Natural killer cell treated with Interleukin-12 subunit alpha and Interleukin-12 subunit beta and Interleukin-15 and Interleukin-18, amount 100 ng/mL, for 72 hours (primary cell): ENCODE data around the gene DOCK1. TPM values are rescaled to one million over a fixed set of nuclear protein-coding genes. Genes with fewer than 3 reads are reported as not detected.

Experiments
- ATAC-seq, 2 donors: fragments of 150-1000 bp; cut with Tn5 transposase in 1 of 2; sonication (Bioruptor Pico), chemical (Tn5 transposase) in 1 of 2; 2 replicates each; pipeline ENCODE4 v1.10.0; 2021
- DNase-seq: peaks from one replicate; pipeline ENCODE4 v3.0.0; 2022; ENCODE audit warnings: low spot score
- H3K27ac Mint-ChIP-seq, 2 donors: 1 replicate in 1 of 2; 2 replicates in 1 of 2; pipeline ENCODE4 v1.8.0; 2022; ENCODE audit warnings: mixed read lengths in 2 of 2, mild to moderate bottlenecking in 1 of 2, moderate library complexity in 1 of 2
- H3K27me3 Mint-ChIP-seq, 2 donors: 1 replicate in 1 of 2; 2 replicates in 1 of 2; pipeline ENCODE4 v1.8.0; 2022; ENCODE audit warnings: mixed read lengths in 2 of 2
- H3K36me3 Mint-ChIP-seq: one replicate; pipeline ENCODE4 v1.8.0; 2022; ENCODE audit warnings: mixed read lengths
- H3K4me1 Mint-ChIP-seq, 2 donors: 1 replicate in 1 of 2; 2 replicates in 1 of 2; pipeline ENCODE4 v1.8.0; 2022; ENCODE audit warnings: low read depth in 2 of 2, mixed read lengths in 2 of 2, mild to moderate bottlenecking in 1 of 2
- H3K4me3 Mint-ChIP-seq: one replicate; pipeline ENCODE4 v1.8.0; 2022; ENCODE audit warnings: mixed read lengths
- H3K9me3 Mint-ChIP-seq: 2 replicates; pipeline ENCODE4 v1.8.0; 2022; ENCODE audit warnings: mixed read lengths
- total RNA-seq, 2 donors: library from RNA; stranded (reverse); gene quantifications; one replicate each; pipeline ENCODE4 v1.2.3, GENCODE V29; 2022

Gene DOCK1
- total RNA-seq, 2 donors from 2014 or later = 0.28 to 1.3 TPM

- no peak for ATAC-seq
- Mint-ChIP-seq H3K9me3 (no peaks in the 10 kb centered on the region), H3K36me3 (no peaks in the 10 kb centered on the region), H3K27ac (no peak overlapping the region), H3K4me1 (no peaks in the 10 kb centered on the region), H3K4me3 (no peak overlapping the region), H3K27me3 (peaks cover 17 to 29% of the 10 kb centered on the region in 2 donors)
- DNase-seq = no peak
These were observed 251.9 kb downstream of the DOCK1 start for GRCh38 chr10:127157089-127157488.

DNA sequence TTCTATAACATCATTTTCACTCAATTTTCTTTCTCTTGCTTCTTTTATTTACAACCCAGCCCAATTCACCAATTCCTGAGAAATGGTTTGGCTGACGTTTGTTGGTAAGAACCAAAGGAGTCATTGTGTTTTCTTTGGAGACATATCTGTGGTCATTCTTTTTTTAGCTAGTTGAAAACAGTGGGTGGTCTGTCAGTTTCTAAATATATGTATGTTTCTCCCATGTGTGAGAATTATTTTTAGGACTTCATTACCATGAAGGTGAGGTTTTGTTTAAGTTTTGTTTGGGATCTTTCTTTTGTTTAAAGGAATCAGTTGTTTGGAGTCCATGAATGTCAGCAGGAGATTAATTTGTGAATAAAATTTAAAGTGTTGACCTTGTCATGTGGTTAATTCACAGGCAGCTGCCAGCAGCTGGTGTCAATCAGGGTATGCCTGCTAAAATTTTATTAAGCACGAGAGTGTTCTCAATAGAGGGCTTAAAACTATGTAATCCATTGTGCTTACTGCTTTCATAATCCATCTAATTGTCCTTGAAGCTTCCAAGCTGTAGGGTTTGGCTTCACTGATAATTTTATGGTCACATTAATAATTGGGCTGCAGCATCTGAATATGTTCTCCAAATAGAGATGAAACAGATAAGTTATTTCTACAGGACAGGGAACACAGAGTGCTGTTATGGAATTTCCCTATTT lies 252.4 kb downstream of the DOCK1 start:
- Mint-ChIP-seq H3K9me3 (no peaks in the 10 kb centered on the region), H3K27ac (no peak overlapping the region), H3K4me3 (no peak overlapping the region), H3K4me1 (no peaks in the 10 kb centered on the region), H3K27me3 (peaks cover 15 to 29% of the 10 kb centered on the region in 2 donors), H3K36me3 (no peaks in the 10 kb centered on the region)
- ATAC-seq = no peak
- no peak for DNase-seq

DNA sequence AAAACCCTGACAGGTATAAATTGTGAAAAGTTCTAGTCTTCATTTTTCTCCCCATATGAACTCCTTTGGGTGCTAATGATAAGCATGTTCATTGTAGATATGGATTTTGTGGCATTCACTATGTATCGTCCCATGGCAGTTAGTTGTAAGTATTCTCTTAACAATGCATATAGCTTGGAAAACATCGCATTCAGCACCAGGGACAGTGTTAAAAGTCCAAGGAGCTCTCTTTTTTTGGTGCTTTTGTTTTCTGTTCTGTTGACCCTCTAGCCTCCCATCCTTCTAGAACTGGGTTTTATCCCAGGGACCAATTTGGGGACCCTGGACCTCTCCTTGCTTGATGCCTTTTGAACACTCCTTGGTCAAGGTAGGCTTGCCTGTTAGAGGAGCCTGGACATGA lies 253.4 kb downstream of the DOCK1 start:
- Mint-ChIP-seq H3K36me3 (no peaks in the 10 kb centered on the region), H3K9me3 (no peaks in the 10 kb centered on the region), H3K4me1 (no peaks in the 10 kb centered on the region), H3K27me3 (peaks cover 18 to 29% of the 10 kb centered on the region in 2 donors), H3K27ac (no peak overlapping the region), H3K4me3 (no peak overlapping the region)
- no peak for DNase-seq
- ATAC-seq = no peak

- H3K27ac Mint-ChIP-seq = no peak overlapping the region
- H3K4me3 Mint-ChIP-seq = no peak overlapping the region
- DNase-seq (no peak), ATAC-seq (no peak)
- no peaks in the 10 kb centered on the region for H3K9me3 Mint-ChIP-seq
- no peaks in the 10 kb centered on the region for H3K4me1 Mint-ChIP-seq
- H3K36me3 Mint-ChIP-seq = no peaks in the 10 kb centered on the region
- H3K27me3 Mint-ChIP-seq = peaks cover 18 to 29% of the 10 kb centered on the region in 2 donors
These were observed 254.5 kb downstream of the DOCK1 start for GRCh38 chr10:127159648-127160245.

DNA sequence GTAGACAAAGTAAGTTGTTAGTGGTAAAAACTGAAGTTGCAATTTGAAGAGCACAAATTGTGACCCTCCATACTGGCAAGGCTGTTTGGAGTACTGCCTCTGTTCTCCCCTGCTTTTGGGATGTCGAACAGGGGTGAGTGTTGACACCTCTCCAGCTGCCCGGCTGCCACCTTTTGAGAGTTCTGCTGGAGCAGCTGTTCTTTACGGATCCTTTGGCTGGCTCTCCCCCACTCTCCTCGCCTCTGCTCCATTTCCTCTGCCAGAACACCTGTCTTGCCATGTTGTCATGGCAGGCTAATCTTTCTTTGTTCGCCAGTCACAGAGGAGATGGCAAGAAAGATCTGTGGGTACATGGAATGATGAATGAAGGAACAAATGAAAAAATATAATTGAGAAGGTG lies 256.3 kb downstream of the DOCK1 start:
- ATAC-seq = no peak
- H3K4me3 Mint-ChIP-seq = no peak overlapping the region
- H3K27me3 Mint-ChIP-seq = peaks cover 15 to 22% of the 10 kb centered on the region in 2 donors
- H3K4me1 Mint-ChIP-seq = no peaks in the 10 kb centered on the region
- DNase-seq = no peak
- no peak overlapping the region for H3K27ac Mint-ChIP-seq
- H3K9me3 Mint-ChIP-seq = no peaks in the 10 kb centered on the region
- H3K36me3 Mint-ChIP-seq = no peaks in the 10 kb centered on the region

DNA sequence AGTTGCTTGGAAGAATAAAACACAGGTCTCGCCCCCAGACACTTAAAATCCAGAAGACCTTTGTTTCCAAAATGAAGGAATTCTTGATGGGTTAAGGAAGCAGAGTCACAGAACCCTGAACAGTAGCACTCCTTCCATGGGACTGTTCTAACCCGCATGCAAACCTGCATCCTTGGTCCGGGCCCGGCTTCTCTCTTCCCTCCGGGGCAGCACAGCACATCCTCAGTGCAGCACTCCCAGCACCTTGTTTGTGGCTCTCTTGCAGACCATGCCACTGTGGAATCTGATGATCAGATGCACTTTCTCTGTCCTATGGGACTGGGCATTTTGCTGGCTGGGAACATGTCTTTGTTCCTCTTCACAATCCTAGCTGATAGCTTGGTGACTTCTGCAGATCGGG lies 257.6 kb downstream of the DOCK1 start:
- no peaks in the 10 kb centered on the region for H3K4me1 Mint-ChIP-seq
- peaks cover 15% of the 10 kb centered on the region in 2 donors for H3K27me3 Mint-ChIP-seq
- H3K36me3 Mint-ChIP-seq = no peaks in the 10 kb centered on the region
- H3K27ac Mint-ChIP-seq = no peak overlapping the region
- no peaks in the 10 kb centered on the region for H3K9me3 Mint-ChIP-seq
- H3K4me3 Mint-ChIP-seq = no peak overlapping the region
- no peak for DNase-seq
- no peak for ATAC-seq

GRCh38 chr10:127168261-127168660 lies 263.0 kb downstream of the DOCK1 start:
- ATAC-seq = no peak
- no peak for DNase-seq
- Mint-ChIP-seq H3K27me3 (peaks cover 0 to 6% of the 10 kb centered on the region in 2 donors), H3K9me3 (no peaks in the 10 kb centered on the region), H3K27ac (no peak overlapping the region), H3K36me3 (no peaks in the 10 kb centered on the region), H3K4me3 (no peak overlapping the region), H3K4me1 (no peaks in the 10 kb centered on the region)

DNA sequence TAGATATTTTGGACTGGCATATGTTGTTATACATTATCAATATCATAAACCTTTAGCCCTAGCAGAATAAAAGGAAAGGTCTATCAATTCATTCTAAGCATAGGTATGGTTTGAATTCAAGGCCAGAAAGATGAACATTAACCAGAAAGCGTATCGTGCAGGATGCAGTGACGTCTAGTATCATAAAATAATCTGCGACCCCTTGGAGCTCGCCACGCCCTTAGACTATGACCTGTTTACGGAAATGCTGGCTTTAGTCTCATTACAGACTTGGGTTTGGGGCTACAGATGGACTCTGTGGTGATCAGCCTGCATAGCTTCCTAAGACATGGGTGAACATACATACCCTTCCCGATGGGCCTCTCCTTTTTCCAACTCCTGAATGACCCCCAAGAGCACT lies 269.6 kb downstream of the DOCK1 start:
- no peaks in the 10 kb centered on the region for H3K9me3 Mint-ChIP-seq
- ATAC-seq = no peak
- H3K4me3 Mint-ChIP-seq = no peak overlapping the region
- H3K36me3 Mint-ChIP-seq = no peaks in the 10 kb centered on the region
- peaks cover 0 to 6% of the 10 kb centered on the region in 2 donors for H3K27me3 Mint-ChIP-seq
- H3K27ac Mint-ChIP-seq = no peak overlapping the region
- no peaks in the 10 kb centered on the region for H3K4me1 Mint-ChIP-seq
- no peak for DNase-seq

- no peaks in the 10 kb centered on the region for H3K36me3 Mint-ChIP-seq
- H3K27ac Mint-ChIP-seq = no peak overlapping the region
- no peaks in the 10 kb centered on the region for H3K4me1 Mint-ChIP-seq
- DNase-seq (no peak), ATAC-seq (no peak)
- peaks cover 0 to 6% of the 10 kb centered on the region in 2 donors for H3K27me3 Mint-ChIP-seq
- H3K9me3 Mint-ChIP-seq = no peaks in the 10 kb centered on the region
- no peak overlapping the region for H3K4me3 Mint-ChIP-seq
These were observed 270.3 kb downstream of the DOCK1 start for GRCh38 chr10:127175357-127176110.

GRCh38 chr10:127176649-127177048 lies 271.4 kb downstream of the DOCK1 start:
- Mint-ChIP-seq H3K27me3 (peaks cover 0 to 6% of the 10 kb centered on the region in 2 donors), H3K36me3 (no peaks in the 10 kb centered on the region), H3K4me1 (no peaks in the 10 kb centered on the region), H3K27ac (no peak overlapping the region), H3K4me3 (no peak overlapping the region), H3K9me3 (no peaks in the 10 kb centered on the region)
- ATAC-seq (no peak), DNase-seq (no peak)

DNA sequence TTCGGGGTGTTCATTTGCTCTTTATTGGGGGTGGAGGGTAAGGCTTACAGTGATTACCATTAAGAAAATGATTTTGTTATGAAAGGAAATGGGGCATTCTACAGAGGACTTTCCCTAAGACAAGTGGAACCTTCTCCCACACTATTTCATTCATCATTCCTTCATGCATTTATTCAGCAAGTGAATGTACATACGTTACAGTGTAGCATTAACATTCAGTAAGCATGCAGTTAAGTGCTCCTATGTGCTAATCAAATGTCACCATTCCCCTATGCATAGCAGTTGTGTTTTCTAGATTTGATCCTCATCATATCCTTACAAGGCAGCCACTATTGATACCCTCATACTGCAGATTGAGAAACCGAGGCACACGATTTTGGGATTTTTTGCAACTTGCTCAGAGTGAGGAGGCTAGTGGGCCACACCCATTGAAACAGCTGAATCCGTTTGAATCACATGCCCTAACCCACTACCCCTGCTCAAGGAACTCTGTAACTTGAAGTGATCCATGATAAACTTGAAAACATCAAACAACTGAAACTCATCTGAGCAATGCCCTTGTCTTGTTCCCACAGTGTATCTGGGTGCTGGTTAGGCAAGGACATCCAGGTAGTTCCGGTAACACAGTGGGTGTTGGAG lies 274.5 kb downstream of the DOCK1 start:
- Mint-ChIP-seq H3K27ac (no peak overlapping the region), H3K9me3 (no peaks in the 10 kb centered on the region), H3K4me3 (no peak overlapping the region), H3K36me3 (no peaks in the 10 kb centered on the region), H3K27me3 (peaks cover 5 to 9% of the 10 kb centered on the region in 2 donors), H3K4me1 (no peaks in the 10 kb centered on the region)
- DNase-seq = no peak
- no peak for ATAC-seq

DNA sequence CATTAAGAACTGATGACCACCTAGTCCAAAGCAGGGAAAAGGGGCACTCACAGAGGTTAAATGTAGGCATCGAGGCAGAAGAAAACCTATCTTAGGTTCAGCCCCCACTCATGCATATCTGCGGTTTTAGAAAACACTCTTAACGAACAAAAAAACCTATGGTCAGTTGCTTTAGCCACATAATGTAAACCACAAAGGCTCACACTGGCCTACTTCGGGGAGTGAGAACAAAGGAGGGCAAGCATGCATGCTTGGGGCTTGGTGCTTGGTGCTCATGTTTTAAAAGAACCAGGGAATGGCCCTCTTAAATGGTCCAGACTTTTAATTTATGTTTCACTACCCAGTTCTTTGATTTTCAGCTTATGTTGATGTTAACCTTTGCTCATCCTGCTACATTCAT lies 276.9 kb downstream of the DOCK1 start:
- DNase-seq (no peak), ATAC-seq (no peak)
- Mint-ChIP-seq H3K27ac (no peak overlapping the region), H3K4me1 (no peaks in the 10 kb centered on the region), H3K27me3 (peaks cover 10 to 12% of the 10 kb centered on the region in 2 donors), H3K36me3 (no peaks in the 10 kb centered on the region), H3K4me3 (no peak overlapping the region), H3K9me3 (no peaks in the 10 kb centered on the region)

DNA sequence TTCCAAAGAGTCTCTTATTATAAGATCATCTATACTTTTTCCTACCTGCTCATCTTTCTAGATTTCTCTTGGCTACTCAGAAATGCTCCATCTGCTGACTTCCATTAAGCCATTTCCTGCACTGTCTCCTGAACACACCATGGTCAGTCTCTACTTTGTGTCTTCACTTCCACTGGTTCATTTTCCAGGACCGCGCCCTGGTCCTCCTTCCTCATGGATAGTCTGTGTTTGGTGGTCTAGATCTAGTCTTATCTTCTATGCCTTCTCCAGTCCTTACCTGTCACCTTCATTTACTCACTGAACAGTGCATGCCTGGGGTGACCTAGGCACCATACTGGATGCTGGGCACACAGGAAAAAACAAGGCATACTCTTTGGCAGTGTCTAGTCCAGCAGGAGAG lies 279.4 kb downstream of the DOCK1 start:
- ATAC-seq (no peak), DNase-seq (no peak)
- H3K27me3 Mint-ChIP-seq = peaks cover 12 to 16% of the 10 kb centered on the region in 2 donors
- no peaks in the 10 kb centered on the region for H3K36me3 Mint-ChIP-seq
- H3K9me3 Mint-ChIP-seq = no peaks in the 10 kb centered on the region
- no peak overlapping the region for H3K4me3 Mint-ChIP-seq
- H3K27ac Mint-ChIP-seq = no peak overlapping the region
- no peaks in the 10 kb centered on the region for H3K4me1 Mint-ChIP-seq

DNA sequence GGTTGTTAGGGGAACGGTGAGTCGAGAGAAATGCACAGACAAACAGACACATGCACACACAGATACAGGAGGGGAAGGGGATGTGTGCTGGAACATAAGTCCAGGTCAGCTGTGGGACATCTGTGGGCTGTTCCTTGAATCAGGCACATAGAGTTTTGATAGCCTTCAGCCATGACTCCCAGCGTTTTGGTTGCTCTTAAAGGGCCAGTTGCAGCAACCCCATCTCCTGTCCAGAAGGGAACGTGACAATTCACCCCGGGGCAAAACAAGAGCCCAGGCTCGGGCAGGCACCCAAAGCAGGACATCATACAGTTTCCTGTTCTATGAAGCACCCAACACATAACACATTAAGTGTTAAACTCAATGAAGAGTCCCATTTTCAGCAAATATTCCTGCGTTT lies 281.6 kb downstream of the DOCK1 start:
- Mint-ChIP-seq H3K4me3 (no peak overlapping the region), H3K27ac (no peak overlapping the region), H3K36me3 (no peaks in the 10 kb centered on the region), H3K9me3 (no peaks in the 10 kb centered on the region), H3K4me1 (no peaks in the 10 kb centered on the region), H3K27me3 (peaks cover 26 to 27% of the 10 kb centered on the region in 2 donors)
- ATAC-seq (no peak), DNase-seq (no peak)
